Measurements from ENCODE around the gene NUP155. TPM values are rescaled to one million over a fixed set of nuclear protein-coding genes. Genes with fewer than 3 reads are reported as not detected.

The NUP155 gene
- total and polyA plus RNA-seq, 2 experiments from 2014 or later = 24.3 to 94.6 TPM

DNA sequence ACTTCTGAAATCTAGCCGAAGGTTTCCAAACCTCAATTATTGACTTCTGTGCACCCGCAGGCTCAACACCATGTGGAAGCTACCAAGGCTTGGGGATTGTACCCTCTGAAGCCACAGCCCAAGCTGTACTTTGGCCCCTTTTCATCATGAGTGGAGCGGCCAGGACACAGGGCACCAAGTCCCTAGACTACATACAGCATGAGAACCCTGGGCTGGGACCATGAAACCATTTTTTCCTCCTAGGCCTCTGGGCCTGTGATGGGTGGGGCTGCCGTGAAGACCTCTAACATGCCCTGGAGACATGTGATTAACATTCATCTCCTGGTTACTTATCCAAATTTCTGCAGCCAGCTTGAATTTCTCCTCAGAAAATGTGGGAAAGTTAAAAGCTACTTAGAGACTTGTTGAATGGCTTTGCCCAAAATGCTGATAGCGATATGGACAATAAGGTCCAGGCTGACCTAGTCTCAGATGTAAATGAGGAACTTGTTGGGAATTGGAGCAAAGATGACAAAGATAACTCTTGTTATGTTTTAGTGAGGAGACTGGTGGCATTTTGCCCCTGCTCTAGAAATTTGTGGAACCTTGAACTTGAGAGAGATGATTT lies 87.6 kb downstream of the NUP155 start:
- no peak for TF ChIP-seq POLR2AphosphoS5 (IDR thresholded peaks at IDR 0.05; ENCODE audit: low read depth)
- TF ChIP-seq STAT1 (IDR thresholded peaks at IDR 0.05; ENCODE audit: unreplicated experiment) = no peak
- TF ChIP-seq JUNB (IDR thresholded peaks at IDR 0.05; ENCODE audit: unreplicated experiment) = no peak
- no peak for TF ChIP-seq CREB1 (CRISPR knock-in tag; IDR thresholded peaks at IDR 0.05; ENCODE audit: low read depth)
- no peak for TF ChIP-seq ZNF331 (CRISPR knock-in tag; IDR thresholded peaks at IDR 0.05; ENCODE audit: low read depth)
- TF ChIP-seq, protein P1, sequence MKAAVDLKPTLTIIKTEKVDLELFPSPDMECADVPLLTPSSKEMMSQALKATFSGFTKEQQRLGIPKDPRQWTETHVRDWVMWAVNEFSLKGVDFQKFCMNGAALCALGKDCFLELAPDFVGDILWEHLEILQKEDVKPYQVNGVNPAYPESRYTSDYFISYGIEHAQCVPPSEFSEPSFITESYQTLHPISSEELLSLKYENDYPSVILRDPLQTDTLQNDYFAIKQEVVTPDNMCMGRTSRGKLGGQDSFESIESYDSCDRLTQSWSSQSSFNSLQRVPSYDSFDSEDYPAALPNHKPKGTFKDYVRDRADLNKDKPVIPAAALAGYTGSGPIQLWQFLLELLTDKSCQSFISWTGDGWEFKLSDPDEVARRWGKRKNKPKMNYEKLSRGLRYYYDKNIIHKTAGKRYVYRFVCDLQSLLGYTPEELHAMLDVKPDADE (IDR thresholded peaks at IDR 0.05) = no peak
- TF ChIP-seq EZH2phosphoT487 (IDR thresholded peaks at IDR 0.05; ENCODE audit: unreplicated experiment) = no peak
- TF ChIP-seq ZNF114 (CRISPR knock-in tag; IDR thresholded peaks at IDR 0.05) = no peak
- no peak for TF ChIP-seq CTCF (conservative IDR thresholded peaks at IDR 0.05; ENCODE audit: low read depth in 2 of 2)
- TF ChIP-seq, protein P2, sequence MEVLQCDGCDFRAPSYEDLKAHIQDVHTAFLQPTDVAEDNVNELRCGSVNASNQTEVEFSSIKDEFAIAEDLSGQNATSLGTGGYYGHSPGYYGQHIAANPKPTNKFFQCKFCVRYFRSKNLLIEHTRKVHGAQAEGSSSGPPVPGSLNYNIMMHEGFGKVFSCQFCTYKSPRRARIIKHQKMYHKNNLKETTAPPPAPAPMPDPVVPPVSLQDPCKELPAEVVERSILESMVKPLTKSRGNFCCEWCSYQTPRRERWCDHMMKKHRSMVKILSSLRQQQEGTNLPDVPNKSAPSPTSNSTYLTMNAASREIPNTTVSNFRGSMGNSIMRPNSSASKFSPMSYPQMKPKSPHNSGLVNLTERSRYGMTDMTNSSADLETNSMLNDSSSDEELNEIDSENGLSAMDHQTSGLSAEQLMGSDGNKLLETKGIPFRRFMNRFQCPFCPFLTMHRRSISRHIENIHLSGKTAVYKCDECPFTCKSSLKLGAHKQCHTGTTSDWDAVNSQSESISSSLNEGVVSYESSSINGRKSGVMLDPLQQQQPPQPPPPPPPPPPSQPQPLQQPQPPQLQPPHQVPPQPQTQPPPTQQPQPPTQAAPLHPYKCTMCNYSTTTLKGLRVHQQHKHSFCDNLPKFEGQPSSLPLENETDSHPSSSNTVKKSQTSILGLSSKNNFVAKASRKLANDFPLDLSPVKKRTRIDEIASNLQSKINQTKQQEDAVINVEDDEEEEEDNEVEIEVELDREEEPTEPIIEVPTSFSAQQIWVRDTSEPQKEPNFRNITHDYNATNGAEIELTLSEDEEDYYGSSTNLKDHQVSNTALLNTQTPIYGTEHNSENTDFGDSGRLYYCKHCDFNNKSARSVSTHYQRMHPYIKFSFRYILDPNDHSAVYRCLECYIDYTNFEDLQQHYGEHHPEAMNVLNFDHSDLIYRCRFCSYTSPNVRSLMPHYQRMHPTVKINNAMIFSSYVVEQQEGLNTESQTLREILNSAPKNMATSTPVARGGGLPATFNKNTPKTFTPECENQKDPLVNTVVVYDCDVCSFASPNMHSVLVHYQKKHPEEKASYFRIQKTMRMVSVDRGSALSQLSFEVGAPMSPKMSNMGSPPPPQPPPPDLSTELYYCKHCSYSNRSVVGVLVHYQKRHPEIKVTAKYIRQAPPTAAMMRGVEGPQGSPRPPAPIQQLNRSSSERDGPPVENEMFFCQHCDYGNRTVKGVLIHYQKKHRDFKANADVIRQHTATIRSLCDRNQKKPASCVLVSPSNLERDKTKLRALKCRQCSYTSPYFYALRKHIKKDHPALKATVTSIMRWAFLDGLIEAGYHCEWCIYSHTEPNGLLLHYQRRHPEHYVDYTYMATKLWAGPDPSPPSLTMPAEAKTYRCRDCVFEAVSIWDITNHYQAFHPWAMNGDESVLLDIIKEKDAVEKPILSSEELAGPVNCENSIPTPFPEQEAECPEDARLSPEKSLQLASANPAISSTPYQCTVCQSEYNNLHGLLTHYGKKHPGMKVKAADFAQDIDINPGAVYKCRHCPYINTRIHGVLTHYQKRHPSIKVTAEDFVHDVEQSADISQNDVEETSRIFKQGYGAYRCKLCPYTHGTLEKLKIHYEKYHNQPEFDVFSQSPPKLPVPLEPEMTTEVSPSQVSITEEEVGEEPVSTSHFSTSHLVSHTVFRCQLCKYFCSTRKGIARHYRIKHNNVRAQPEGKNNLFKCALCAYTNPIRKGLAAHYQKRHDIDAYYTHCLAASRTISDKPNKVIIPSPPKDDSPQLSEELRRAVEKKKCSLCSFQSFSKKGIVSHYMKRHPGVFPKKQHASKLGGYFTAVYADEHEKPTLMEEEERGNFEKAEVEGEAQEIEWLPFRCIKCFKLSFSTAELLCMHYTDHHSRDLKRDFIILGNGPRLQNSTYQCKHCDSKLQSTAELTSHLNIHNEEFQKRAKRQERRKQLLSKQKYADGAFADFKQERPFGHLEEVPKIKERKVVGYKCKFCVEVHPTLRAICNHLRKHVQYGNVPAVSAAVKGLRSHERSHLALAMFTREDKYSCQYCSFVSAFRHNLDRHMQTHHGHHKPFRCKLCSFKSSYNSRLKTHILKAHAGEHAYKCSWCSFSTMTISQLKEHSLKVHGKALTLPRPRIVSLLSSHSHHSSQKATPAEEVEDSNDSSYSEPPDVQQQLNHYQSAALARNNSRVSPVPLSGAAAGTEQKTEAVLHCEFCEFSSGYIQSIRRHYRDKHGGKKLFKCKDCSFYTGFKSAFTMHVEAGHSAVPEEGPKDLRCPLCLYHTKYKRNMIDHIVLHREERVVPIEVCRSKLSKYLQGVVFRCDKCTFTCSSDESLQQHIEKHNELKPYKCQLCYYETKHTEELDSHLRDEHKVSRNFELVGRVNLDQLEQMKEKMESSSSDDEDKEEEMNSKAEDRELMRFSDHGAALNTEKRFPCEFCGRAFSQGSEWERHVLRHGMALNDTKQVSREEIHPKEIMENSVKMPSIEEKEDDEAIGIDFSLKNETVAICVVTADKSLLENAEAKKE (CRISPR knock-in tag; IDR thresholded peaks at IDR 0.05) = no peak
- no peak for TF ChIP-seq EZH2 (IDR thresholded peaks at IDR 0.05; ENCODE audit: low read depth, unreplicated experiment)
- TF ChIP-seq NANOG (IDR thresholded peaks at IDR 0.05; ENCODE audit: borderline replicate concordance) = no peak
- TF ChIP-seq, protein P3, sequence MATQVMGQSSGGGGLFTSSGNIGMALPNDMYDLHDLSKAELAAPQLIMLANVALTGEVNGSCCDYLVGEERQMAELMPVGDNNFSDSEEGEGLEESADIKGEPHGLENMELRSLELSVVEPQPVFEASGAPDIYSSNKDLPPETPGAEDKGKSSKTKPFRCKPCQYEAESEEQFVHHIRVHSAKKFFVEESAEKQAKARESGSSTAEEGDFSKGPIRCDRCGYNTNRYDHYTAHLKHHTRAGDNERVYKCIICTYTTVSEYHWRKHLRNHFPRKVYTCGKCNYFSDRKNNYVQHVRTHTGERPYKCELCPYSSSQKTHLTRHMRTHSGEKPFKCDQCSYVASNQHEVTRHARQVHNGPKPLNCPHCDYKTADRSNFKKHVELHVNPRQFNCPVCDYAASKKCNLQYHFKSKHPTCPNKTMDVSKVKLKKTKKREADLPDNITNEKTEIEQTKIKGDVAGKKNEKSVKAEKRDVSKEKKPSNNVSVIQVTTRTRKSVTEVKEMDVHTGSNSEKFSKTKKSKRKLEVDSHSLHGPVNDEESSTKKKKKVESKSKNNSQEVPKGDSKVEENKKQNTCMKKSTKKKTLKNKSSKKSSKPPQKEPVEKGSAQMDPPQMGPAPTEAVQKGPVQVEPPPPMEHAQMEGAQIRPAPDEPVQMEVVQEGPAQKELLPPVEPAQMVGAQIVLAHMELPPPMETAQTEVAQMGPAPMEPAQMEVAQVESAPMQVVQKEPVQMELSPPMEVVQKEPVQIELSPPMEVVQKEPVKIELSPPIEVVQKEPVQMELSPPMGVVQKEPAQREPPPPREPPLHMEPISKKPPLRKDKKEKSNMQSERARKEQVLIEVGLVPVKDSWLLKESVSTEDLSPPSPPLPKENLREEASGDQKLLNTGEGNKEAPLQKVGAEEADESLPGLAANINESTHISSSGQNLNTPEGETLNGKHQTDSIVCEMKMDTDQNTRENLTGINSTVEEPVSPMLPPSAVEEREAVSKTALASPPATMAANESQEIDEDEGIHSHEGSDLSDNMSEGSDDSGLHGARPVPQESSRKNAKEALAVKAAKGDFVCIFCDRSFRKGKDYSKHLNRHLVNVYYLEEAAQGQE (IDR thresholded peaks at IDR 0.05; ENCODE audit: unreplicated experiment) = no peak
- ATAC-seq = no peak
- no peaks in the 10 kb centered on the region for H3K79me2 ChIP-seq (replicated peaks; ENCODE audit: insufficient read depth)
- no peaks in the 10 kb centered on the region; the same call in 1 of the 2 replicates for H3K36me3 ChIP-seq (ENCODE audit: insufficient read depth)
- no peak for DNase-seq (ENCODE audit: low spot score)
- H3K4me3 ChIP-seq = no peak overlapping the region
- no peak overlapping the region for H3K27ac ChIP-seq (ENCODE audit: low read depth)
- no peaks in the 10 kb centered on the region for H3K4me1 ChIP-seq (ENCODE audit: insufficient read depth)
- H3K27ac Mint-ChIP-seq = no peak overlapping the region
- H3K27me3 Mint-ChIP-seq (ENCODE audit: insufficient read depth, low read depth, poor library complexity) = peaks cover 9% of the 10 kb centered on the region
- H3F3A ChIP-seq (replicated peaks; ENCODE audit: low read depth) = no peaks in the 10 kb centered on the region
- H3K9me2 ChIP-seq (ENCODE audit: insufficient read depth) = no peaks in the 10 kb centered on the region
- peaks cover 82% of the 10 kb centered on the region for H3K9me3 Mint-ChIP-seq
- H3K4me1 Mint-ChIP-seq = no peaks in the 10 kb centered on the region
- H3K4me3 Mint-ChIP-seq = no peak overlapping the region
- no peak overlapping the region for H2AFZ ChIP-seq
- H3K27me3 ChIP-seq (ENCODE audit: insufficient read depth) = no peaks in the 10 kb centered on the region
- H3K4me2 ChIP-seq = no peak overlapping the region
- peaks cover 54% of the 10 kb centered on the region for H3K36me3 Mint-ChIP-seq (ENCODE audit: low read depth)
- no peaks in the 10 kb centered on the region; the same call in 1 of the 2 replicates for H4K20me1 ChIP-seq (replicated peaks; ENCODE audit: insufficient read depth)

Measured in GM23338 (cell line).